Vagina (tissue), 2 donors: ENCODE data around the gene EVA1A. TPM values are rescaled to one million over a fixed set of nuclear protein-coding genes. Genes with fewer than 3 reads are reported as not detected.

ENCODE experiments used
- DNase-seq, 2 donors: peaks; one replicate each; pipeline ENCODE4 v3.0.0-alpha.2; 2017; ENCODE audit errors: extremely low spot score in 2 of 2
- H3K27ac ChIP-seq: fragments of 200-600 bp; sonication (generic); one replicate; pipeline ENCODE4 v1.5.1; 2019
- H3K27me3 ChIP-seq: fragments of 200-600 bp; sonication (generic); one replicate; pipeline ENCODE4 v1.5.1; 2019
- H3K36me3 ChIP-seq, 2 donors: fragments of 200-600 bp; sonication (generic); one replicate each; pipeline ENCODE4 v1.5.1; 2017 to 2019
- H3K4me1 ChIP-seq: fragments of 200-600 bp; sonication (generic); one replicate; pipeline ENCODE4 v1.5.1; 2019
- H3K4me3 ChIP-seq, 2 donors: fragments of 200-600 bp; sonication (generic); 1 replicate in 1 of 2; 2 replicates in 1 of 2; pipeline ENCODE4 v1.5.1; 2016 to 2019
- H3K9me3 ChIP-seq: fragments of 200-600 bp; sonication (generic); one replicate; pipeline ENCODE4 v1.5.1; 2019
- POLR2A ChIP-seq, 2 donors: fragments of 450-650 bp; IDR thresholded peaks; one replicate each; pipeline ENCODE4 v1.6.1; 2017; ENCODE audit warnings: antibody characterized with exemption in 2 of 2, mild to moderate bottlenecking in 2 of 2, moderate library complexity in 2 of 2
- POLR2AphosphoS5 ChIP-seq, 2 donors: sonication (generic); formaldehyde crosslinking; IDR thresholded peaks; one replicate each; pipeline ENCODE4 v1.9.0; 2017; ENCODE audit warnings: antibody characterized with exemption in 2 of 2, mild to moderate bottlenecking in 2 of 2, low read depth in 1 of 2; ENCODE audit not compliant: insufficient read depth in 1 of 2
- intact Hi-C: fragments of 100-400 bp; cut with DNase I; formaldehyde crosslinking; loops from one replicate; pipeline ENCODE4 v1.15.1; 2023
- total RNA-seq: library from RNA; depleted of rRNA; stranded (reverse); fragments of >200 nt; gene quantifications from one replicate; pipeline ENCODE4 v1.2.3, GENCODE V29; 2016
- TF ChIP-seq, protein P1 (sequence below), 3 experiments: fragments of 450-650 bp in 2 of 3; fragments of 200-600 bp in 1 of 3; sonication (generic) in 1 of 3; IDR thresholded peaks; one replicate each; pipeline ENCODE4 v1.5.1; 2017 to 2019; ENCODE audit warnings: antibody characterized with exemption in 3 of 3, mild to moderate bottlenecking in 2 of 3, moderate library complexity in 2 of 3

EVA1A gene
- total RNA-seq, 1 donor from 2014 or later: not detected

DNA sequence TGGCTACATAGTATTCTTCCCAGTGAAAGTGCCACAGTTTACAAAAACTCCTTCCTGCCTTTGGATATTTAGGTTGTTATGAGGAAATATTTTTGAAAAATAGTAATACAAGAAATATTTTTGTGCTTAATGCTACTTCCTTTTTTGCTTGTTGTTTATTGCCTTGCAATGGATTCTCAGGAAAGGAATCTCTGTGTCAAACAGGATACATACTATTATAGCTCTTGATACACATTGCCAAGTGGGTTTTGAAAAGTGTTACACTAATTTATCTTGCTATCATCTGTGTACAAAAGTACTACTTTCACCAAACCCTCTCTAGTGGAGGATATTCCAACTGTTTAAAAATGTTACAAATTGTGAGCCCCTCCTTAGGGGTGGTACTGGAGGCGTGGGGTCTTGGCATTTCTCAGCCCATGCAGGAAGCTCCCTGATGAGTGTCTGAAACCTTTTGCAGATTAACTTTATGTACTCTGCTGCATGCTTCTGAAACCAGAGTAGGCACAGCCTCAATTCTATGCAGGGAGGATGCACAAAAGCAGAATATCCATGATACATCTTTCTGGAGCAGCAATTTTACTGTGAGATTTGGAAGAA lies 54.5 kb downstream of the EVA1A start:
- no peak for DNase-seq
- no peak overlapping the region for H3K27ac ChIP-seq
- H3K9me3 ChIP-seq: no peaks in the 10 kb centered on the region
- H3K36me3 ChIP-seq: no peaks in the 10 kb centered on the region
- TF ChIP-seq POLR2AphosphoS5 (IDR thresholded peaks at IDR 0.05; ENCODE audit: insufficient read depth in 1 of 2, low read depth in 1 of 2) (no peak), POLR2A (IDR thresholded peaks at IDR 0.05) (no peak)
- TF ChIP-seq, protein P1, sequence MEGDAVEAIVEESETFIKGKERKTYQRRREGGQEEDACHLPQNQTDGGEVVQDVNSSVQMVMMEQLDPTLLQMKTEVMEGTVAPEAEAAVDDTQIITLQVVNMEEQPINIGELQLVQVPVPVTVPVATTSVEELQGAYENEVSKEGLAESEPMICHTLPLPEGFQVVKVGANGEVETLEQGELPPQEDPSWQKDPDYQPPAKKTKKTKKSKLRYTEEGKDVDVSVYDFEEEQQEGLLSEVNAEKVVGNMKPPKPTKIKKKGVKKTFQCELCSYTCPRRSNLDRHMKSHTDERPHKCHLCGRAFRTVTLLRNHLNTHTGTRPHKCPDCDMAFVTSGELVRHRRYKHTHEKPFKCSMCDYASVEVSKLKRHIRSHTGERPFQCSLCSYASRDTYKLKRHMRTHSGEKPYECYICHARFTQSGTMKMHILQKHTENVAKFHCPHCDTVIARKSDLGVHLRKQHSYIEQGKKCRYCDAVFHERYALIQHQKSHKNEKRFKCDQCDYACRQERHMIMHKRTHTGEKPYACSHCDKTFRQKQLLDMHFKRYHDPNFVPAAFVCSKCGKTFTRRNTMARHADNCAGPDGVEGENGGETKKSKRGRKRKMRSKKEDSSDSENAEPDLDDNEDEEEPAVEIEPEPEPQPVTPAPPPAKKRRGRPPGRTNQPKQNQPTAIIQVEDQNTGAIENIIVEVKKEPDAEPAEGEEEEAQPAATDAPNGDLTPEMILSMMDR (IDR thresholded peaks at IDR 0.05): no peak
- intact Hi-C loops: no loop called here
- H3K4me1 ChIP-seq: no peaks in the 10 kb centered on the region
- H3K27me3 ChIP-seq: no peaks in the 10 kb centered on the region
- H3K4me3 ChIP-seq: no peak overlapping the region

DNA sequence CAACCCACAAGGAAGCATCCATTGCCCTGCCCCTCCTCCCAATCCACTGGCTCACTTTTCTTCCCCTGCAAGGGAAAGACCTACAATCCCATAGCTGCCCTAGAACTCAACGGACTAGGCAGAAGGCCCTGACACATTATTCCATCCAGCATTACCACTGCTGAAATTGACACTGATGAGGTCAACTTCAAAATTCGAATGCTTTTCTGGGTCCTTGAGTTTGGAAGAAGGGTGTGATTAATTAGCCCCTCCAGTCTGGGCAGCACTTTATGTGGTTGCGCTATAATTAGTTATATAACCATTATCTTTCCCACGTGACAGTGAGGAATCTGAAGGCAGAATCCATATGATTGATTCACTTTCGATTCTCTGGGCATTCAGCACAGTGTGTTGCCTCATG lies 55.7 kb downstream of the EVA1A start:
- intact Hi-C loops: no loop called here
- no peak overlapping the region for H3K27ac ChIP-seq
- H3K4me1 ChIP-seq: no peaks in the 10 kb centered on the region
- TF ChIP-seq POLR2AphosphoS5 (IDR thresholded peaks at IDR 0.05; ENCODE audit: insufficient read depth in 1 of 2, low read depth in 1 of 2): no peak
- TF ChIP-seq, protein P1 (IDR thresholded peaks at IDR 0.05): no peak
- TF ChIP-seq POLR2A (IDR thresholded peaks at IDR 0.05): no peak
- no peak overlapping the region for H3K4me3 ChIP-seq
- H3K9me3 ChIP-seq: no peaks in the 10 kb centered on the region
- DNase-seq: no peak
- H3K27me3 ChIP-seq: no peaks in the 10 kb centered on the region
- no peaks in the 10 kb centered on the region for H3K36me3 ChIP-seq

DNA sequence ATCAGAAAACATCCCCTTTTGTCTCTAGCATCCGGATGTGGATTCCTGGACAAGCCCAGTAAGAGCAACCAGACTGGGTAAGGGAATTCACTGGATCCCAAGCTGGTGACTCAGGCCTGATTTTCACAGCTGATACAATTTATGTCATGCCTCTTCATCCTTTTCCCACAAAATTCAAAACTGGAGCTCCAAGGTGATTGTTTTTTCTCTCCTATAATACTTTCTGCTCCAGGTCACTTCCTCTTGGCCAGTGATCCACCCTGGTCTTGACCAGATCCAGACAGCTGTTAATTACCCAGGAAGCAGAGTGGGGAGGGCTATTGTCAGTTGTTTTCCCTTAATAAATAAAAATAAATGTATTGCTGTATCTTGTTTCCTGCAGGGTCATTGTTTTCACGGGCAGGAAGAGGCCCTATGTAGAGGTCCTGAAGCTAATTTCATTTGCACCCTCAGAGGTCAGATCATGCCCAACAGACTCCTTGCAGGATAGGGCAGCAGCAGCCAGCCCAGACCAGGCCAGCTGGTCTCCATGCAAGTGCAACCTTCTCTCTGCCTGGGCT lies 57.6 kb downstream of the EVA1A start:
- intact Hi-C loops: no loop called here
- DNase-seq: no peak
- Histone ChIP-seq H3K4me3 (no peak overlapping the region), H3K4me1 (no peaks in the 10 kb centered on the region), H3K27me3 (no peaks in the 10 kb centered on the region), H3K36me3 (no peaks in the 10 kb centered on the region), H3K27ac (no peak overlapping the region), H3K9me3 (no peaks in the 10 kb centered on the region)
- TF ChIP-seq POLR2AphosphoS5 (IDR thresholded peaks at IDR 0.05; ENCODE audit: insufficient read depth in 1 of 2, low read depth in 1 of 2): peak in 1 of 2 donors; percentile 28
- TF ChIP-seq, protein P1 (IDR thresholded peaks at IDR 0.05): no peak

DNA sequence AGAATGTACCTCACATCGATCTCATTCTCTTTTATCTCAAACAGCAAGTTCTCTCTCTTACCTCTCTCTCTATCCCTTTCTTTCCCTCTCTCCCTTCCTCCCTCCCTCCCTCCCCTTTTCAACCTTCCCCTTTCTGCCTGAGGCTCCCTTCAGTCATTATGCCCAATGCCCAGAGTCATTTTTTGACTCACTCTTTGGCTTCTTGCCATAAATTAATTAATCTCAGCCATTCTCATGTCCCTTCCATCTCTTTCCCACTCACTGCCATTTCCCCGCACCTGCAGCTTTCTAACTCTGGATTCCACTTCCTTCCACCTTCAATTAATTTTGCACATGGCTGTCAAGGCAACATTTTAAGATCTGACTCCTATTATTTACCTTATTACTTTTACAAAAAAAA lies 60.1 kb downstream of the EVA1A start:
- no peak for DNase-seq
- Histone ChIP-seq H3K4me3 (no peak overlapping the region), H3K9me3 (no peaks in the 10 kb centered on the region), H3K36me3 (no peaks in the 10 kb centered on the region), H3K27ac (no peak overlapping the region), H3K27me3 (no peaks in the 10 kb centered on the region), H3K4me1 (no peaks in the 10 kb centered on the region)
- intact Hi-C loops: no loop called here
- TF ChIP-seq, protein P1 (IDR thresholded peaks at IDR 0.05): no peak
- no peak for TF ChIP-seq POLR2AphosphoS5 (IDR thresholded peaks at IDR 0.05; ENCODE audit: insufficient read depth in 1 of 2, low read depth in 1 of 2)
- no peak for TF ChIP-seq POLR2A (IDR thresholded peaks at IDR 0.05)

DNA sequence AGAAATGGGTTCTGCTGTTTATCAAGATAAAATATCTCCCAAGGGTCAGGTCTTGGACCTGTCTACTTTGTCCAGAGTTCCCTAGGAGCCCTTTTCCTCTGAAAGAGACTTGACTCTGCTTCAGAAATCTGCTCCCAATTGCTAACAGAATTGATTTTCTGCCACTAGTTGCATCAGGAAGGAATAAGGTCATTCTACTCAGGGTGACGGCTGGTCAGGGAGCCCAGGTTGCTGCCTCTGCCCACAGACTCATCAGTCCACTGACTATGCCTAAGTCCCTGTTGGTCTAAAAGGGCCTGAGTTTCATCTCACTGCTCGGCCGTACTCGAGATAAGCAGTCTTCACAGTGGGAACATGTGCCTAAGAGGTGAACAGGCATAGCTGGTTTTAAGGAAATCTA lies 61.2 kb downstream of the EVA1A start:
- Histone ChIP-seq H3K27ac (no peak overlapping the region), H3K36me3 (no peaks in the 10 kb centered on the region), H3K4me1 (no peaks in the 10 kb centered on the region), H3K4me3 (no peak overlapping the region), H3K27me3 (no peaks in the 10 kb centered on the region), H3K9me3 (no peaks in the 10 kb centered on the region)
- intact Hi-C loops: no loop called here
- TF ChIP-seq POLR2AphosphoS5 (IDR thresholded peaks at IDR 0.05; ENCODE audit: insufficient read depth in 1 of 2, low read depth in 1 of 2) (no peak), POLR2A (IDR thresholded peaks at IDR 0.05) (no peak)
- TF ChIP-seq, protein P1 (IDR thresholded peaks at IDR 0.05): no peak
- DNase-seq: no peak
